Measurements from ENCODE around the gene SLC22A14.

The SLC22A14 gene

GRCh38 chr3:38353151-38353550, 71.1 kb downstream of the SLC22A14 start:
- H3K36me3 Mint-ChIP-seq (ENCODE audit: low read depth) = peaks cover 12% of the 10 kb centered on the region
- no peaks in the 10 kb centered on the region for H3K4me1 Mint-ChIP-seq (ENCODE audit: low read depth)
- intact Hi-C loops (cut with micrococcal nuclease) = no loop called here
- no peaks in the 10 kb centered on the region for H3K27me3 Mint-ChIP-seq
- no peak overlapping the region for H3K4me3 Mint-ChIP-seq
- H3K9me3 Mint-ChIP-seq = no peaks in the 10 kb centered on the region
- no peak overlapping the region for H3K27ac Mint-ChIP-seq

- no peaks in the 10 kb centered on the region for H3K9me3 Mint-ChIP-seq
Measured at GRCh38 chr3:38354588-38355330, 72.7 kb downstream of the SLC22A14 start.

GRCh38 chr3:38359038-38359437, 76.9 kb downstream of the SLC22A14 start:
- intact Hi-C loops (cut with micrococcal nuclease) = no loop called here

More at GRCh38 chr3:38354588-38355330, 72.7 kb downstream of the SLC22A14 start:
- intact Hi-C loops (cut with micrococcal nuclease) = no loop called here
- no peak overlapping the region for H3K27ac Mint-ChIP-seq
- H3K27me3 Mint-ChIP-seq = no peaks in the 10 kb centered on the region
- H3K4me1 Mint-ChIP-seq (ENCODE audit: low read depth) = no peaks in the 10 kb centered on the region
- H3K36me3 Mint-ChIP-seq (ENCODE audit: low read depth) = peaks cover 15% of the 10 kb centered on the region
- no peak overlapping the region for H3K4me3 Mint-ChIP-seq

GRCh38 chr3:38360345-38360744, 78.3 kb downstream of the SLC22A14 start:
- H3K36me3 Mint-ChIP-seq (ENCODE audit: low read depth) = peaks cover 42% of the 10 kb centered on the region
- no peaks in the 10 kb centered on the region for H3K4me1 Mint-ChIP-seq (ENCODE audit: low read depth)
- intact Hi-C loops (cut with micrococcal nuclease) = no loop called here
- H3K9me3 Mint-ChIP-seq = no peaks in the 10 kb centered on the region
- no peak overlapping the region for H3K4me3 Mint-ChIP-seq
- no peak overlapping the region for H3K27ac Mint-ChIP-seq
- no peaks in the 10 kb centered on the region for H3K27me3 Mint-ChIP-seq

More at GRCh38 chr3:38359038-38359437, 76.9 kb downstream of the SLC22A14 start:
- no peaks in the 10 kb centered on the region for H3K4me1 Mint-ChIP-seq (ENCODE audit: low read depth)
- H3K27me3 Mint-ChIP-seq = no peaks in the 10 kb centered on the region
- H3K27ac Mint-ChIP-seq = no peak overlapping the region
- peaks cover 31% of the 10 kb centered on the region for H3K36me3 Mint-ChIP-seq (ENCODE audit: low read depth)
- H3K4me3 Mint-ChIP-seq = no peak overlapping the region
- H3K9me3 Mint-ChIP-seq = no peaks in the 10 kb centered on the region

- intact Hi-C loops (cut with micrococcal nuclease) = no loop called here
- no peaks in the 10 kb centered on the region for H3K27me3 Mint-ChIP-seq
- H3K27ac Mint-ChIP-seq = no peak overlapping the region
- H3K36me3 Mint-ChIP-seq (ENCODE audit: low read depth) = peaks cover 50% of the 10 kb centered on the region
- H3K9me3 Mint-ChIP-seq = no peaks in the 10 kb centered on the region
- H3K4me3 Mint-ChIP-seq = no peak overlapping the region
- H3K4me1 Mint-ChIP-seq (ENCODE audit: low read depth) = no peaks in the 10 kb centered on the region
Measured at GRCh38 chr3:38361496-38361895, 79.4 kb downstream of the SLC22A14 start.

GRCh38 chr3:38362825-38363224, 80.7 kb downstream of the SLC22A14 start:
- H3K9me3 Mint-ChIP-seq = no peaks in the 10 kb centered on the region
- H3K27ac Mint-ChIP-seq = no peak overlapping the region
- no peaks in the 10 kb centered on the region for H3K4me1 Mint-ChIP-seq (ENCODE audit: low read depth)
- no peak overlapping the region for H3K4me3 Mint-ChIP-seq
- no peaks in the 10 kb centered on the region for H3K27me3 Mint-ChIP-seq
- H3K36me3 Mint-ChIP-seq (ENCODE audit: low read depth) = peaks cover 50% of the 10 kb centered on the region
- intact Hi-C loops (cut with micrococcal nuclease) = no loop called here

GRCh38 chr3:38364721-38365400, 82.8 kb downstream of the SLC22A14 start:
- Mint-ChIP-seq H3K4me3 (no peak overlapping the region), H3K27me3 (no peaks in the 10 kb centered on the region), H3K27ac (no peak overlapping the region), H3K9me3 (no peaks in the 10 kb centered on the region), H3K4me1 (ENCODE audit: low read depth) (no peaks in the 10 kb centered on the region), H3K36me3 (ENCODE audit: low read depth) (peaks cover 62% of the 10 kb centered on the region)
- intact Hi-C loops (cut with micrococcal nuclease) = no loop called here

GRCh38 chr3:38365469-38366062, 83.5 kb downstream of the SLC22A14 start:
- Mint-ChIP-seq H3K27me3 (no peaks in the 10 kb centered on the region), H3K27ac (no peak overlapping the region), H3K36me3 (ENCODE audit: low read depth) (peaks cover 63% of the 10 kb centered on the region), H3K9me3 (no peaks in the 10 kb centered on the region), H3K4me3 (no peak overlapping the region), H3K4me1 (ENCODE audit: low read depth) (no peaks in the 10 kb centered on the region)
- intact Hi-C loops (cut with micrococcal nuclease) = no loop called here

GRCh38 chr3:38366082-38366481, 84.0 kb downstream of the SLC22A14 start:
- Mint-ChIP-seq H3K36me3 (ENCODE audit: low read depth) (peaks cover 65% of the 10 kb centered on the region), H3K9me3 (no peaks in the 10 kb centered on the region), H3K27ac (no peak overlapping the region), H3K4me3 (no peak overlapping the region), H3K27me3 (no peaks in the 10 kb centered on the region), H3K4me1 (ENCODE audit: low read depth) (no peaks in the 10 kb centered on the region)
- intact Hi-C loops (cut with micrococcal nuclease) = no loop called here

- H3K27ac Mint-ChIP-seq = no peak overlapping the region
- intact Hi-C loops (cut with micrococcal nuclease) = no loop called here
- H3K9me3 Mint-ChIP-seq = no peaks in the 10 kb centered on the region
- H3K4me3 Mint-ChIP-seq = no peak overlapping the region
- no peaks in the 10 kb centered on the region for H3K4me1 Mint-ChIP-seq (ENCODE audit: low read depth)
- H3K27me3 Mint-ChIP-seq = no peaks in the 10 kb centered on the region
- H3K36me3 Mint-ChIP-seq (ENCODE audit: low read depth) = peaks cover 76% of the 10 kb centered on the region
Measured at GRCh38 chr3:38367779-38368178, 85.7 kb downstream of the SLC22A14 start.
